ENCODE measurements around the gene IFI6. TPM values are rescaled to one million over a fixed set of nuclear protein-coding genes. Genes with fewer than 3 reads are reported as not detected.

IFI6 gene
- total and polyA plus RNA-seq, 2 donors (not counting 1 experiment from before 2014, with no cell fraction given) = 43.7 to 68.4 TPM

DNA sequence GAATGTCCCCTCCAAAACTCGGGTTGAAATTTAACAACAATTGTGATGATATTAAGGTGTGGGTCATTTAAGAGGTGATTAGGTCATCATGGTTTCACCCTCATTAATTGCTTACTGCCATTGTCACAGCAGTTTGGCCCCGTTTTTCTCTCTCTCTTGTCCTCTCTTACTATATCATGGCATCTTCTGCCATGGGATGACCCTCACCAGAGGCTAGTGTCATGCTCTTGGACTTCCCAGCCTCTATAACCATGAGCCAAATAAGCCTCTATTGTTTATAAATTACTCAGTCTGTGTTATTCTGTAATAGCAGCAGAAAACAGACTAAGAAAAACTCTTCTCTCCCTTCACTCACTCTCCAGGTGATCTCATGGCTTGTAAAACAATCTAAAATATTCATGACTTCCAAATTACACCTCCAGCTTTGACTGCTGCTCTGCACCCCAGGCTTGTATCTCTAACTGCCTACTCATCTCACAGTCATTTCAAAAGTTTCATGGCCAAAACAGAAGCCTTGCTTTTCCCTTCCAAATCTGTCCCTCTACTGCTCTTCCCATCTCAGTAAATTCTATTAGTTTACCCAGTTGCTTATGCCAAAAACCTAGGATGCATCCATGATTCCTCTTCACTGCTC lies 44.4 kb upstream of the IFI6 start:
- H3K4me1 ChIP-seq (ENCODE audit: control insufficient read depth, extremely low read depth, insufficient read depth, low read length) = no peaks in the 10 kb centered on the region
- H3K4me2 ChIP-seq (ENCODE audit: extremely low read depth, insufficient read depth, low read length) = no peak overlapping the region
- H3K36me3 ChIP-seq (ENCODE audit: control insufficient read depth, insufficient read depth, low read length) = no peaks in the 10 kb centered on the region
- H2AFZ ChIP-seq (ENCODE audit: low read length) = no peak overlapping the region
- H3K9me3 ChIP-seq (ENCODE audit: control insufficient read depth, insufficient read depth, low read depth, low read length) = no peaks in the 10 kb centered on the region
- no peaks in the 10 kb centered on the region for H3K79me2 ChIP-seq (ENCODE audit: control insufficient read depth, insufficient read depth, low read length)
- DNase-seq (ENCODE audit: low read depth in 2 of 2) = no peak
- H3K4me3 ChIP-seq (replicated peaks in 1 of 4; ENCODE audit: control extremely low read depth in 1 of 4, insufficient read depth in 1 of 4, low read depth in 3 of 4, low read length in 4 of 4) = no peak overlapping the region
- H3K27me3 ChIP-seq (ENCODE audit: control insufficient read depth, insufficient read depth, low read length) = peaks cover 12% of the 10 kb centered on the region
- H3K27ac ChIP-seq (ENCODE audit: insufficient read depth, low read length) = no peak overlapping the region
- TF ChIP-seq EZH2 (IDR thresholded peaks at IDR 0.05; ENCODE audit: low read length, missing control alignments) = no peak
- TF ChIP-seq, protein P1, sequence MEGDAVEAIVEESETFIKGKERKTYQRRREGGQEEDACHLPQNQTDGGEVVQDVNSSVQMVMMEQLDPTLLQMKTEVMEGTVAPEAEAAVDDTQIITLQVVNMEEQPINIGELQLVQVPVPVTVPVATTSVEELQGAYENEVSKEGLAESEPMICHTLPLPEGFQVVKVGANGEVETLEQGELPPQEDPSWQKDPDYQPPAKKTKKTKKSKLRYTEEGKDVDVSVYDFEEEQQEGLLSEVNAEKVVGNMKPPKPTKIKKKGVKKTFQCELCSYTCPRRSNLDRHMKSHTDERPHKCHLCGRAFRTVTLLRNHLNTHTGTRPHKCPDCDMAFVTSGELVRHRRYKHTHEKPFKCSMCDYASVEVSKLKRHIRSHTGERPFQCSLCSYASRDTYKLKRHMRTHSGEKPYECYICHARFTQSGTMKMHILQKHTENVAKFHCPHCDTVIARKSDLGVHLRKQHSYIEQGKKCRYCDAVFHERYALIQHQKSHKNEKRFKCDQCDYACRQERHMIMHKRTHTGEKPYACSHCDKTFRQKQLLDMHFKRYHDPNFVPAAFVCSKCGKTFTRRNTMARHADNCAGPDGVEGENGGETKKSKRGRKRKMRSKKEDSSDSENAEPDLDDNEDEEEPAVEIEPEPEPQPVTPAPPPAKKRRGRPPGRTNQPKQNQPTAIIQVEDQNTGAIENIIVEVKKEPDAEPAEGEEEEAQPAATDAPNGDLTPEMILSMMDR (conservative IDR thresholded peaks at IDR 0.05 in 1 of 2, IDR thresholded peaks at IDR 0.05 in 1 of 2; ENCODE audit: low read depth in 1 of 2, low read length in 2 of 2) = no peak
- H3K9ac ChIP-seq (ENCODE audit: insufficient read depth, low read length) = no peak overlapping the region
- H4K20me1 ChIP-seq (ENCODE audit: control insufficient read depth, extremely low read depth, insufficient read depth, low read length) = no peaks in the 10 kb centered on the region

DNA sequence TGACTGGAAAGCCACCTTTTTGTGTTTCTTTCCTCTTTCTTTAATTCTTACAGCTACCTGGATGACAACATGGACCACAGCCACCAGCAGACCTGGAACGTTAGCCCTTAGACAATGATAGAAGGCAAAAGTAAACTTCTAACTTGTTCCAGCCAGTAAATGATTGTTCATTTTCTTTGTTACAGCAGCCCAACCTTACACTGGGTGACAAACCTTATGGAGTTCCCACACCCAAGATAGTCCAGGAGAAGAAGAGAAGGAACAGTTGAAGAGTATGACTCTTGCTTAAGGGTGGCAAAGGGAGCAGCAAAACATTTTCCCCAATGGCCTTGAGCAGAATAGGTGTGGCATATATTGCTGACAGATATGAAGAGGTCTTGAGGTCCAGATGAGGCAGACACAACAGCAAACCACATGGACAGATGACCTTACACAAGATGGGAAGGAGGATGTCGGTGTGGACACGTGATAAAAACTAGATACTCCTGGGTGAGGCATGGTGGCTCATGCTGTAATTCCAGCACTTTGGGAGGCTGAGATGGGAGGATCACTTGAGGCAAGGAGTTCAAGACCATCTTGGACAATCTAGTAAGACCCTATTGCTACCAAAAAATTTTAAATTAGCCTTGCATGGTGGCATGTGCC lies 42.0 kb upstream of the IFI6 start:
- Histone ChIP-seq H3K9ac (ENCODE audit: insufficient read depth, low read length) (no peak overlapping the region), H3K4me2 (ENCODE audit: extremely low read depth, insufficient read depth, low read length) (no peak overlapping the region), H3K79me2 (ENCODE audit: control insufficient read depth, insufficient read depth, low read length) (no peaks in the 10 kb centered on the region), H3K27ac (ENCODE audit: insufficient read depth, low read length) (no peak overlapping the region), H3K4me3 (replicated peaks in 1 of 4; ENCODE audit: control extremely low read depth in 1 of 4, insufficient read depth in 1 of 4, low read depth in 3 of 4, low read length in 4 of 4) (no peak overlapping the region), H3K9me3 (ENCODE audit: control insufficient read depth, insufficient read depth, low read depth, low read length) (no peaks in the 10 kb centered on the region), H3K36me3 (ENCODE audit: control insufficient read depth, insufficient read depth, low read length) (no peaks in the 10 kb centered on the region), H4K20me1 (ENCODE audit: control insufficient read depth, extremely low read depth, insufficient read depth, low read length) (no peaks in the 10 kb centered on the region), H3K4me1 (ENCODE audit: control insufficient read depth, extremely low read depth, insufficient read depth, low read length) (no peaks in the 10 kb centered on the region), H3K27me3 (ENCODE audit: control insufficient read depth, insufficient read depth, low read length) (peaks cover 12% of the 10 kb centered on the region), H2AFZ (ENCODE audit: low read length) (no peak overlapping the region)
- no peak for TF ChIP-seq EZH2 (IDR thresholded peaks at IDR 0.05; ENCODE audit: low read length, missing control alignments)
- TF ChIP-seq, protein P1 (conservative IDR thresholded peaks at IDR 0.05 in 1 of 2, IDR thresholded peaks at IDR 0.05 in 1 of 2; ENCODE audit: low read depth in 1 of 2, low read length in 2 of 2) = no peak
- no peak for DNase-seq (ENCODE audit: low read depth in 2 of 2)

DNA sequence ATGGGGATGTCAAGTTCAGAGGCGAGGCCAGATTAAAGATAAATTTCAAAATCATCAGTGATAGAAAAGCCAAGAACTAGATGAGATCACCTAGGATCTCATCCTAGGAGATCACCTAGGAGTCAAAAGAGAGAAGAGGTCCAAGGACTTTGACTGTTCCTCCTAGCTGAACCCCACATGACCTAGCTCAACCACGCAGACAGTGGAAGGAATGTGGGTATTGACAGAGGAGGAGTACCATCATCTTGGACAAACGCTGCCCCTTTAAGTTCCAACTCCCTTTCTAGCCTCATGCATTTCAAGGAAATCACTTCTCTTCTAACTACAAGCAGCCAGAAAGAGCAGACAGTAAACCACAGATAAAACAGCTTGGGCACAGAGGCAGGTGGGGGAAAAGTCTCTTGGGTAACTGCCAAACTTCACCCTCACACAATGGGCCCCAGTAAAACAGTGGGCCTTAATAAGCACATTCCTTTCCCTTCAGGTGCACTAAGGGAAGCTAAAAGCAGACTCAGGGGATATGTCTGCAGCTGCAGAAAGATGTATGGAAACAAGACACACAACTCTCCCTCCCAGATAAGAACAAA lies 41.2 kb upstream of the IFI6 start:
- Histone ChIP-seq H3K36me3 (ENCODE audit: control insufficient read depth, insufficient read depth, low read length) (no peaks in the 10 kb centered on the region), H3K4me2 (ENCODE audit: extremely low read depth, insufficient read depth, low read length) (no peak overlapping the region), H3K4me3 (replicated peaks in 1 of 4; ENCODE audit: control extremely low read depth in 1 of 4, insufficient read depth in 1 of 4, low read depth in 3 of 4, low read length in 4 of 4) (no peak overlapping the region), H2AFZ (ENCODE audit: low read length) (no peak overlapping the region), H3K27ac (ENCODE audit: insufficient read depth, low read length) (no peak overlapping the region), H3K9me3 (ENCODE audit: control insufficient read depth, insufficient read depth, low read depth, low read length) (no peaks in the 10 kb centered on the region), H3K9ac (ENCODE audit: insufficient read depth, low read length) (no peak overlapping the region), H3K27me3 (ENCODE audit: control insufficient read depth, insufficient read depth, low read length) (peaks cover 12% of the 10 kb centered on the region), H3K4me1 (ENCODE audit: control insufficient read depth, extremely low read depth, insufficient read depth, low read length) (no peaks in the 10 kb centered on the region), H3K79me2 (ENCODE audit: control insufficient read depth, insufficient read depth, low read length) (no peaks in the 10 kb centered on the region), H4K20me1 (ENCODE audit: control insufficient read depth, extremely low read depth, insufficient read depth, low read length) (no peaks in the 10 kb centered on the region)
- TF ChIP-seq EZH2 (IDR thresholded peaks at IDR 0.05; ENCODE audit: low read length, missing control alignments) = no peak
- TF ChIP-seq, protein P1 (conservative IDR thresholded peaks at IDR 0.05 in 1 of 2, IDR thresholded peaks at IDR 0.05 in 1 of 2; ENCODE audit: low read depth in 1 of 2, low read length in 2 of 2) = no peak
- DNase-seq (ENCODE audit: low read depth in 2 of 2) = no peak

Measured in fibroblast of lung (primary cell).